NCI-H82 treated with DMSO at 0.1 percent for 48 hours (cell line): Measurements from ENCODE around the gene KCNE5.
"Not testable (repeated sequence)": the region's sequence is repeated elsewhere in the genome, so short reads cannot be mapped to it uniquely, and the experiment has no call there.

ENCODE experiments used
- DNase-seq: peaks from one replicate; lab custom pipeline; 2025; ENCODE audit not compliant: unreplicated experiment; lab: John Stamatoyannopoulos, UW

KCNE5 gene, protein sequence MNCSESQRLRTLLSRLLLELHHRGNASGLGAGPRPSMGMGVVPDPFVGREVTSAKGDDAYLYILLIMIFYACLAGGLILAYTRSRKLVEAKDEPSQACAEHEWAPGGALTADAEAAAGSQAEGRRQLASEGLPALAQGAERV

DNA sequence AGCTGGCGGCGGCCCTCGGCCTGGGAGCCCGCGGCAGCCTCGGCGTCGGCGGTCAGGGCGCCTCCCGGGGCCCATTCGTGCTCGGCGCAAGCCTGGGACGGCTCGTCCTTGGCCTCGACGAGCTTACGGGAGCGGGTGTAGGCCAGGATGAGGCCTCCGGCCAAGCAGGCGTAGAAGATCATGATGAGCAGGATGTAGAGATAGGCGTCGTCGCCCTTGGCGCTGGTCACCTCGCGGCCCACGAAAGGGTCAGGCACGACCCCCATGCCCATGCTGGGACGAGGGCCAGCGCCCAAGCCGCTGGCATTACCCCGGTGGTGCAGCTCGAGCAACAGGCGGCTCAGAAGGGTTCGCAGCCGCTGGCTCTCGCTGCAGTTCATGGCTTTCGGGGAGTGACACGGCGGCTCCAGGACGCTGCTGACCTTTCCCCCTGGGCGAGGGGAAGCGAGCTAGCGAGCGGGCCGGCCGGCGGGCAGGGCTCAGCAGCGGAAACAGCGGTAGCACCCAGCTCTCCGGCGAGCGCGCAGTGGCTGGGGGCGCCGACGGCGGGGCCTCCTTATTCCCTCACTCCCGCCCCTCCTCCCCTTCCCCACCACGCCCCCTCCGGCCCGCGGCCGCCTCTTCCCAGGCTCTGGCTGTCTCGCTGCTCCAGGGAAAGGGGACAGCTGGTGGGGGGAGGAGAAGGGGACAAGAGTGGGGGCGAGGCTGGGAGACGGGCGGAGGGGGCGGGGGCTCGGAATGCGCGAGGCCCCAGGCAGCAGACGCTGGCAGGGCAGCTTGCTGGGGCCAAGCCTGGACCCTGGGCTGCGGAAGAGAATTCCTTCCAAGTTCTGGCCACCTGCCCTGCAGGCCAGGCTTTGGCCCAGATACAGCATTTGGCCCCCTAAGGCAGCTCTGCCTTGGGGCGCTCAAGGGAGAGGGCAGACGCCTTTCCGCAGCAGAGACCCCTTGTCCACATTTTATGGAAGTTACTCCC, at the start of gene KCNE5:
Gene KCNE5 (minus strand): TSS at position 532 of the 976 bp plus-strand sequence. CDS start 152 bp downstream, at position 380.
- no peak for DNase-seq

DNA sequence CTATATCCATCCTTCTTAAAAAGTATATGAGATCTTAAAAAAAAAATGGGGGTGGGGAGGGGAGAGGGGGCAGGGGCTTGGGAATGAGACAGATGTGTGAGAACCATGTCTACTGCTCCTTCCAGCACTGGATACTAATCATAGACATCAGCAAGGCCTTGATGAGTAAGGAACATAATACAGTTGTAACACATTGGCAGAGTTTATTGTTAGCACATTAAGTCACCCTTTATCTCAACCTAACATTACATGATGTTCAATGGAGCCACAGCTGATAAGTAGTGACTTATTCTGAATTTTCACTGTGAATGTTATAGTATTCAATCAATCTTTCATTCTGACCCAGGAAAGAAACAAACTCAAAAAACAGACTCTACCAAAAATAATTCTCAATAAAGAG, 47.3 kb upstream of the KCNE5 start:
- no peak for DNase-seq

DNA sequence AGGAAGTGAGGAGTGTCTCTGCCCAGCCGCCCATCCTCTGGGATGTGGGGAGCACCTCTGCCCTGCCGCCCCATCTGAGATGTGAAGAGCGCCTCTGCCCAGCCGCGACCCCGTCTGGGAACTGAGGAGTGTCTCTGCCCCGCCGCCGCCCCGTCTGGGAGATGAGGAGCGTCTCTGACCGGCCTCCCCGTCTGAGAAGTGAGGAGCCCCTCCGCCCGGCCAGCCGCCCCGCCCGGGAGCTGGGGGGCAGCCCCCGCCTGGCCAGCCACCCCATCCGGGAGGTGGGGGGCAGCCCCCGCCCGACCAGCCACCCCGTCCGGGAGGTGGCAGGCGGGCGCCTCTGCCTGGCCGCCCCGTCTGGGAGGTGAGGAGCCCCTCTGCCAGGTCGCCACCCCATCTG, 46.2 kb upstream of the KCNE5 start:
- DNase-seq, result not testable (repeated sequence)

DNA sequence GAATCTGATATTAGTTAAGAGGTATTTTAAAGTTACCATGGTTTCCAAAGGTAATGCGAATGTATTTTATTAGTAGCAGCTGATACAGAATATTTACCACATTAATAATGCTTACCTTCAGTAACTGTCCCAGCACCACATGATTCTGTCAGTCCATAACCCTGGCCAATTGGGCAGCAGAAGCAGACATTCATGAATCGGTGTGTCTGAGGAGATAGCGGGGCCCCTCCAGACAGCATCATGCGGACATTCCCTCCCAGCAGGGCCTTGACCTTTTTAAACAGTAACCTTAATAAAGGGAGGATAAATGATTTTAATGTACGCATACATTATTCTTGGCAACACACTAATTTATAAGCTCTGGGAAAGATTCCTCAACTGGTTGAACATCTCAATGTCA, 43.0 kb upstream of the KCNE5 start:
- no peak for DNase-seq

DNA sequence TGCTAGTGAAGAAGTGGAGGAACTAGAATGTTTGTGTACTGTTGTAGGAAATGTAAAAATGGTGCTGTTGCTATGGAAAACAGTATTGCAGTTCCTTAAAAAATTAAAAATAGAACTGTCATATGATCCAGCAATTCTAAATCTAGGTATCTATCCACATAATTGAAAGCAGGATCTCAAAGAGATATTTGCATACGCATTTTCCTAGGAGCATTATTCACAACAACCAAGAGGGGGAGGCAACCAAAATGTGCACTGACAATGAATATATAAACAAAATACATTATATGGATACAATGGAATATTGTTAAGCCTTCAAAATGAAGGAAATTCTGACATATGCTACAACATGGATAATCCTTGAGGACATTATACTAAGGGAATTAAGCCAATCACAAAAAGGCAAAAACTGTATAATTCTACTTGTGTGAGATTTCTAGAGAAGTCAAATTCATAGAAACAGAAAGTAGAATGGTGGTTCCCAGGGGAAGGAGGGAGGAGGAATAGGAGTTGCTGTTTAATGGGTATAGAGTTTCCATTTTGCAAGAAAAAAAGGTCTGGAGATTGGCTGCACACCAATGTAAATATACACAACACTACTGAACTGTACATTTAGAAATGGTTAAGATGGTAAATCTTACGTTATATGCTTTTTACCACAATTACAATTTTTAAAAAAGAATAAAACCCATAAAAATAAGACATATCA, 35.6 kb upstream of the KCNE5 start:
- DNase-seq, result no peak

DNA sequence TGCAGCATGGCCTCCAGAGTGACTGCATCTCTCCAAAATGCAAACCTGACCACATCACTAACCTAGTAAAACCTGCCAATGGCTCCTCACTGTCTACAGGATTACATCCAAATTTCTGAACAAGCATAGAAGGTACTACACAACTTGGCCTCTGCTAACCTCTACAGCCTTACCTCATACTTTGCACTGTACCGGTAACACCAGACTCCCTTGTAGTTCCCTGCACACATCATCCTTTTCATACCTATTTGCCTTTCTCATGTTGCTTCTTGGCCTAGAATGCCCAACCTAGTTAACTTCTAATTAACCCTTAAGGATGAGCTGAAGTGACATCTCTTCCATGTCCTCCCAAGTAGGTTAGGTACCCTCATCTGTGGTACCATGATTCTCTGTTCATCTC, 33.4 kb upstream of the KCNE5 start:
- no peak for DNase-seq

DNA sequence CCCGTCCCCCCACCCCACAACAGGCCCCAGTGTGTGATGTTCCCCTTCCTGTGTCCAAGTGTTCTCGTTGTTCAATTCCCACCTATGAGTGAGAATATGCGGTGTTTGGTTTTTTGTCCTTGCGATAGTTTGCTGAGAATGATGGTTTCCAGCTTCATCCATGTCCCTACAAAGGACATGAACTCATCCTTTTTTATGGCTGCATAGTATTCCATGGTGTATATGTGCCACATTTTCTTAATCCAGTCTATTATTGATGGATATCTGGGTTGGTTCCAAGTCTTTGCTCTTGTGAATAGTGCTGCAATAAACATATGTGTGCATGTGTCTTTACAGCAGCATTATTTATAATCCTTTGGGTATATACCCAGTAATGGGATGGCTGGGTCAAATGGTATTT, 32.4 kb upstream of the KCNE5 start:
- not testable (repeated sequence) for DNase-seq

DNA sequence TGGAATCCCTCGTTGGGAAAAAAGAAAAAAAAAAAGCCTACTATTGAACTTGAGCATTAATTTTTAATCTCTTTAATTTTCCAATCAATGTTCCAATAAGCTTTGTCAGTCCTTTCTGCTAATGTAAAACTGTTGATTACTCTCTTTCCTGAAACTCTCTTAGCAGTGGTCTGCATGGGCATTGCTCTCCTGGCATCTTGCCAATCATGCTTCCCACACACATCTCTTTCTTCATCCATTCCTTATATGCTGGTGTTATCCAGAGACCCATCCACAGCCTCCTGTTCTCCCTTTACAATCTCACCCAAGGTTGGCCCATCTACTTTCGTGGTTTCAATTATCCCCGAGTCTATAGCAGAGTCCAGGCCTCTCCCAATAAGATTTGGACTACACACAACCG, 31.8 kb upstream of the KCNE5 start:
- DNase-seq, result no peak

DNA sequence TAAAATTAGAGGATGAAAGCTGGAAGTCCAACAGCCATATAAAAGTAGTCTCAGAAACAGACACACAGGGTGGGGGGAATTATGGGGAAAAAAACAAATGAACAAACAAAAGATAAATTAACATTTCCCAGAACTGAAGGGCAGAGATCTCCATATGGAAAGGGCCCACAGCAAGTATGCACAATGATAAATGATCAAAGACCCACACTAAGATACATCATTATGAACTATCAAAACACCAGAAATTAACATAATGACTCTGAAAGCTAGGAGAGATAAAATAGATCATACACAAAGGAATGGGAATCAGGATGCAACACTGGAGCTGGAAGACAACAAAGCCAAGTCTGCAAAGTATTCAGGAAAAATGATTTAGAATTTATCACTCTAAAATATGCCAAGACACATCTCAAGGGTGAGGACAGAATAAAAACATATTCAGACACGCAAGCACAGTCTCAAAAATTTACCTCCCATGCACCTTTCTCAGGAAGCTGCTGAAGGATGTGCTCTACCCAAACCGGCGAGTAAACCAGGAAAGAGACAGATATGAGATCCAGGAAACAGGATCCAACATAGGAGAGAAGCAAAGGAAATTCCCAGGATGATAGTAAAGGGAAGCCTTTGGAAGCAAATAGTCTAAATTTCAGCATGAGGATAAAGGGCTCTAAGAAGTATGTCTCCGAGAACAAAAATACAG, 30.7 kb upstream of the KCNE5 start:
- no peak for DNase-seq

DNA sequence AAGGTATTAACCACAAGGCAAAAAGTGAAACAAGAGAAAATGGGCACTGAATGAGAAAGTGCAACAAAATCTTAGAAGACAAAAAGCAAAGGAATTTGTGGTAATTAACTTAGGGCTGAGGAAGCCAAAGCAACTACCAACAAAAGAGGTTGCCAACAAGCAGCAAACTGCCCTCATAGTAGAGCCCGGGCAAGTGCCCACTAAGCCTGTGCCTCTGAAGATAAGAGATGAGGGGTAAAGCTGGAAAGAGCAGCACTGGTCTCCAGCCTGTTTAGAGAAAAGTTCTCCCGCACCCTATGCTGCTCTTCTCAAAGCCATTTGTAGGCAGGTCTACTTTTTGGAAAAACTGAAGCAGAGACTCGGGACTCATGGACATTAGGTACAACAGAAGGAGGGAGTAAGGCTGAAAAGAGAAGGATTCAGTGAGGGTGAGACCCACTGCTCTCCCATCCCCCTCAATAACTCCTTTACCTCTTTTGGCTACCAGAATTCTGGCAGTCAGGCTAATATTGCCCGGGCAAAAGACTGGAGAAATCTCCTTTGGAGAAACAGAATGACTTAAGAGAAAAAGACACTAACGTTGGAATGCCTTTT, 29.6 kb upstream of the KCNE5 start:
- DNase-seq, result no peak

DNA sequence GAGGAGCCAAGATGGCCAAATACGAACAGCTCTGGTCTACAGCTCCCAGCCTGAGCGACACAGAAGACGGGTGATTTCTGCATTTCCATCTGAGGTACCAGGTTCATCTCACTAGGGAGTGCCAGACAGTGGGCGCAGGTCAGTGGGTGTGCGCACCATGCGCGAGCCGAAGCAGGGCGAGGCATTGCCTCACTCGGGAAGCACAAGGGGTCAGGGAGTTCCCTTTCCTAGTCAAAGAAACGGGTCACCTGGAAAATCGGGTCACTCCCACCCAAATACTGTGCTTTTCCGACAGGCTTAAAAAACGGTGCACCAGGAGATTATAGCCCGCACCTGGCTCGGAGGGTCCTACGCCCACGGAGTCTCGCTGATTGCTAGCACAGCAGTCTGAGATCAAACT, 19.7 kb upstream of the KCNE5 start:
- DNase-seq, result not testable (repeated sequence)

DNA sequence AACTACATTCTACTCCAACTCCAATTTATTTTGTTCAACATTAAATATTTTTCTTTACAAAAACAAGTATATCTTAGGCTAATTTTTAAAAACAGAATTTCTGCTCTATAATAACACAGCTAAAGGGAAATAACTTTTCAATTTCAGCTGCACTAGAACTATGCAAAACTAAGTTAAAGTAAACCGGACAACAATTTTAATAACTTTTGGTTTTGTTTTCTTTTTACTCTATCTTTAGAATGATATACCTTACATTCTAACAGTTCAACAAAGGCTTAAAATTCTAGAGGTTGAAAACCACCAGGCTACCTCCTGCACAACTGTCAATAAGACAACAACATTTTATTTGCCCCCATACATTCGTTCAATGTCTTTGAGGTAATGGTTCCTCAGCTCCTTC, 18.7 kb upstream of the KCNE5 start:
- DNase-seq, result no peak

DNA sequence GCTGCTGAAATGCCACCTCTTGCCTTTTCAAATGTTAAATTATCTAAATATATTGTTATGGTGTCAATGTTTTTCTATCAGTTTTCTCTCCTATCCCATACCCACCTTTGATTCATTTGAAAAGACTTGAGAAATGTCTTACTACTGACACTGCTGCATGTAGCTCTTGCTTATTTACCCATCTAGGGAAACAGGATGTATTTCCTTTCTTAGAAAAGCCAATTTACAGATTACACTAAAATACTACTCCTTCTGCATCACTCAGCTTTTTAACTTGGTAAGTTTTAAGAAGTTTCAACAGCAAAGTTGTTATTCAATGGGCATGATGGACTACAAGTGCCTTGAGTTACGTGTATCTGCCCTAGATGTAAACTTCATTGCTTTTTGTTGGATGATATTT, 13.2 kb upstream of the KCNE5 start:
- DNase-seq, result no peak

DNA sequence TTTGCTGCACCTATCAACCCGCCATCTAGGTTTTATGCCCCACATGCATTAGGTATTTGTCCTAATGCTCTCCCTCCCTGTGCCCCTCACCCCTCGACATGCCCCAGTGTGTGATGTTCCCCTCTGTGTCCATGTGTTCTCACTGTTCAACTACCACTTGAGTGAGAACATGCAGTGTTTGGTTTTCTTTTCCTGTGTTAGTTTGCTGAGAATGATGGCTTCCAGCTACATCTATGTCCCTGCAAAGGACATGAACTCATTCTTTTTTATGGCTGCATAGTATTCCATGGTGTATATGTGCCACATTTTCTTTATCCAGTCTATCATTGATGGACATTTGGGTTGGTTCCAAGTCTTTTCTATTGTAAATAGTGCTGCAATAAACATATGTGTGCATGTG, 12.5 kb upstream of the KCNE5 start:
- DNase-seq, result not testable (repeated sequence)

DNA sequence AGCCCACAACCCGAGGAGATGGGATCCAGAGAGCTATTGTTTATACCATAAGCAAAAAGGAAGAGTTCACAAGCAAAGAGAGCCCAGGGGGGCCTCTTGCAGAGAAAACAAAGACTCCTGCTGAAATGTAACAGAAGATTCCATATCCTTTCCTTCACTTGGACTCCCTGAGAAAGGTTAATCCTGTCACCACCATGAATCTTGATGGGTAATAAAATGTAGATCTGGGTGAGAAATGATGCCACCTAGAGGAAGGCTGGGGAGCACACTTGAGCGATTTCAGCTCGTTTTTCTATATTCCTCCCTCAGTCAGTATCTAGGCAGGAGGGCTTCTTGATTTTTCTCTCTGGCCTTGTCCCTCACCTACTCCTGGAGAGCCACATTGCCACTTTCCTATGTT, 10.2 kb upstream of the KCNE5 start:
- DNase-seq, result peak; percentile 29

DNA sequence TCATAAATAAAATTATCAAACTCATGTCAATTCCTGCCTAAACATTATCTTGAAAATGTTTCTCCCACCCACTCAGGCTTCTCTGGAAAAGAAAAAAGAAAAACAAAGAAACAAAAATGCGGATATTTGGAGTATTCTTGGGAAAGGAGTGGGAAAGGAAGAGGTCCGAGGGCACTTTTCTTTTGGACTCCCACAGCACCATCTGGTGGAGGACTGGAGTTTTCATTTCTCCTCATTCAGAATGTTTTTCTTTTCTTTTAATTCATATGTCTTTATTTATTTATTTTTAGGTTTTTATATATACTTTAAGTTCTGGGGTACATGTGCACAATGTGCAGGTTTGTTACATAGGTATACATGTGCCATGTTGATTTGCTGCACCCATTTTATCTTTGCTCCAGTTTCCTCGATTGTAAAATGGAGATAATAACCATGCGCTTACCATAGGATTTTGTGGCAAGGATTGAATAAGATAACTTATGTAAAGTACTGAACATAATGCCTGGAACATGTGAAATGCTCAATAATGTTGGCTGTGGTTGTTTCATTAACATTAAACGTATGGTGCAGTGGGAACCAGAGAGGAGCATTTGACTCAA, 8.0 kb upstream of the KCNE5 start:
- no peak for DNase-seq

DNA sequence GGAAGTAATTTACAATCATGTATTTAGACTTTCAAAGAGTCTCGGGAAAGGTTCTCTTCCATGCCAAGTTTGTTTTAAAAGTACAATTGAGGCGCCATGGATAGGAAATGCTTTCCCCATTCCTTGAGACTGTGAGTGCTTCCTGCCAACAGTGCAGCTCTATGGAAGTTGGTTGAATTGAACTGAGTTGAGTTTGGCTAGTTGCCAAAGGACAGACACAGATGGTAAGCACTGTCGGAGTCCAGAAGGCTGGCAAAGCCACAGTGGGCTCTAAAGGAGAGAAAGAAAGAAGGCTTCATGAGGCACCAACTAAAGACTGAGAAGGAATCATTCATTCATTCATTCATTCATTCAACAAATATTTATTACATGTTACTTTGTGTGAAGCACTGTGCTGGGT, 4.3 kb upstream of the KCNE5 start:
- peak; percentile 4 for DNase-seq

DNA sequence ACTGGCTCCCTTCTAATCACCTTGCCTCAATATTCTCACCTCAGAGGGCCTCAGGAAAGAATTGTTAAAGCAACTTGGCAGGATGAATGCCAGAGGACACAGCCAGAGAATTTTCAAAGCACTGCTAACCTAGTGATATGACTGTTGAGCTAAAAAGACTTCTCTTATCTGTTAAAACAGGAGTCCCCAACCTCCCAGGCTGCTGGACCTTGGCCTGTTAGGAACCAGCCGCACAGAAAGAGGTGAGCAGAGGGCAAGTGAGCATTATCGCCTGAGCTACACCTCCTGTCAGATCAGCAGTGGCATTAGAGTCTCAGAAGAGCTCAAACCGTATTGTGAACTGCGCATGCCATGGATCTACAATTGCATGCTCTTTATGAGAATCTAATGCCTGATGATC, 1.7 kb upstream of the KCNE5 start:
- no peak for DNase-seq

DNA sequence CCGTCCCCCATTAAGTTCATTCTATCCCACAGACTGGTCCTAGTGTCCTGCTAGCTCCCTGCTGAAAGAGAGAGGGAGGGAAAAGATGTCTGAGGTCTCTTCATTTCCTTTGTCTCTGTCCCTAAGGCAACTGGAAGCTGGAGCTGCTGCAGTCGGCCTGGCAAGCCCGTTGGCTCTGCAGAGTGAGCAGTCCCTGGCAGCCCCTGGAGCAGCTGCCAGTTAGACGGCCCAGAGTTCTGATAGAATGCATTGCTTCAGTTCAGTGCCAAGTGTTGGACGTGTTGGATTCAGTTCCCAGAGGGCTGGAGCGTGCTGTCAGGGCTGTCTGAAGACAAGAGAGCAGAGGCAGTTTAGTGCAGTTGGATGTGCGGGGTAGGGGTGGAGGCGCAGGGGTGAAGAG, 975 bp downstream of the KCNE5 start:
- no peak for DNase-seq

DNA sequence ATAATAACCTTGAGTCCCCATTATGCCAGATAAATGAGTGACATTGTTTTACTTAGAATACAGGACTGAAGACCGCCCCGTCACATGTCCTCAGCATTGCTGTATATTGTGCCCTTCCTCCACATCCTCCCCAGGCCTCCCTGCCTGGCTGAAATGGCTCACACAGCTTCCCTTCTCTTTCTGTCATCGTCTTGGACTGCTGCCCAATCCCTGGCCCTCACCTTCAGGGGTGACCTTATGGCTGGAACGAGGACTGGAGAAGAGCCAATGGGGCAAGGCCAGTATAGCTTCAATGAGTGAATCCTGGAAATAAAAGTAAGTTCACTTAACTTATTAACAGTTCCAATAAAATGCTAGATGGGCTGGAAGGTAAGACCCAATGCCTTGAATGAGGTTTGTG, 2.7 kb downstream of the KCNE5 start:
- no peak for DNase-seq

DNA sequence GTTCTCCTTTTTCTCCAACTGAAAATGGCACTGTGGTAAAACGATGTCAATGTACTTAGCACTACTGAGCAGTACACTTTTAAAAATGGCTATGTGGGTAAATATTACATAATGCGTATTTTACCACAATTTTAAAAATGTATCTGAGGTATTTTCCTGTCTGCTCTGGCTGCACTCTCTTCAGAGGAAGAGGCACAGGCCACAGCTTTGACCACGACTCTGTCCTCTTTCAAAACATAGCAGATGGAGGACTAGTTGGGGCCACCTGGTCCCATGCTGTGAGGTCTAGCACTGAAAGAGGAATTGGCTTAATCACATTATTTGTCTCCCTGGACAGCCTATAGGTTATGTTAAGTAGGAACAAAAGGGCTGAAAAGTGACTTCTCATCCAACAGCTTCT, 5.2 kb downstream of the KCNE5 start:
- DNase-seq, result peak; percentile 21
